Activated CD4-positive, alpha-beta T cell treated with anti-CD3 and anti-CD28 coated beads for 24 hours (primary cell): ENCODE data around the gene COL9A3.

ENCODE experiments used
- DNase-seq, 2 donors: peaks; one replicate each; pipeline ENCODE4 v3.0.0-alpha.2; 2020; ENCODE audit warnings: low read depth in 2 of 2

Gene COL9A3

GRCh38 chr20:62816884-62817873, at the start of gene COL9A3:
COL9A3 (plus strand) TSS chr20:62817050; CDS start chr20:62817065, 15 bp downstream.
- no peak for DNase-seq

DNA sequence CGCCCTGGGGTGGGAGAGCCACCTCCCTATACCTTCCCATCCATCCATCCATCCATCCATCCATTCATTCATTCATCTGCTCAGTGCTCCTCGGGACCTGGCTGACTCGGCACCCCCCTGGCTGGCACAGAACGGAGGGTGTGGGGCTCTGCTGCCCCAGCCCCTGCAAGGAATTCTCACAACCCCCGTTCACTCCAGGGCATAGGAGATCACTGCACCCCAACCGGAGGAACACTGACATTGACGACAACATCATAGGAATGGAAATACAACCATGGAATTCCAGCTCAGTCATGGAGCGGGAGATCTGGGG, 48.7 kb upstream of the COL9A3 start:
- DNase-seq = no peak

- DNase-seq = no peak
Observed at GRCh38 chr20:62768551-62769287, 48.1 kb upstream of the COL9A3 start.

GRCh38 chr20:62769346-62770071, 47.3 kb upstream of the COL9A3 start:
- no peak for DNase-seq

GRCh38 chr20:62770111-62770910, 46.5 kb upstream of the COL9A3 start:
- no peak for DNase-seq

GRCh38 chr20:62770916-62771315, 45.9 kb upstream of the COL9A3 start:
- no peak for DNase-seq

GRCh38 chr20:62771396-62772102, 45.3 kb upstream of the COL9A3 start:
- no peak for DNase-seq

GRCh38 chr20:62772103-62772611, 44.7 kb upstream of the COL9A3 start:
- DNase-seq = no peak

GRCh38 chr20:62772619-62772989, 44.2 kb upstream of the COL9A3 start:
- no peak for DNase-seq

DNA sequence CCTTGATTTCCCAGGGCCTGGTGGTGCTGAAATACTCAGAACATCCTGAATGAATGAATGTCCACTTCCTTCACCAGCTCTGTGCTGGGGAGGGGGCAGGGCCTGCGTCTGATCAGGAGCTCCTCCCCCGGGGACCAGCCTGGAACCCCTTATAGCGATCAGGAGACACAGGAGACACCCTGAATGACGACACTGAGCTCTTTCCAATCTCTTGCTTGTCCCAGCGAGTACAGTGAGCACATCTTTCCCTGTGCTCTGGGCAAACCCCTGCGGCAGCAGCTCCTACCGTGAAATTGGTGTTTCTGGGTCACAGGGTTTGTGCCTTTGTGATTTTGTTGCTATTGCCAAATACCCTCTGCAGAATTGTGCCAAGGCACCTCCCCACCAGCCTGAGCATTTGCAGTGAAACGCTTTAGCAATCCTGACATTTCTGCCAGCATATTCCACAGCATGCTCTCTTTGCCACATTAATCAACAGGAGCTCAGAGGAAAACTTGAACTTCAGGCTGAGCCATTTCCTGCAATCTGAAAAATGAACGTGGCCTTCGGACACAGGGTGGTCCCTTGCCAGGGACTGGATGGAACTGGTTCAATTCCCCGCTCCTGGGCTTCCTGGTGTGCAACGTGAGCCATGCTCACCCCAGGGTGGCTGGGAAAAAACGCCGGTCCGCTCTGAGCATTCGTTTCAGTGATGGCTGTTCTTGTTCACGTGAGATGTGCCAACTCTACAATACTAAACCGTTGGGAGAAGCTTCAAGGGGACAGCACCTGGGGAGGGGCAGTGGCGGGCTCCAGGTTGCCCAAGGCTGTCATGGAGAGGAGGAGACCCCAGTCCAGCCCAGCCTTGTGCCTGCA, 43.6 kb upstream of the COL9A3 start:
- no peak for DNase-seq

DNA sequence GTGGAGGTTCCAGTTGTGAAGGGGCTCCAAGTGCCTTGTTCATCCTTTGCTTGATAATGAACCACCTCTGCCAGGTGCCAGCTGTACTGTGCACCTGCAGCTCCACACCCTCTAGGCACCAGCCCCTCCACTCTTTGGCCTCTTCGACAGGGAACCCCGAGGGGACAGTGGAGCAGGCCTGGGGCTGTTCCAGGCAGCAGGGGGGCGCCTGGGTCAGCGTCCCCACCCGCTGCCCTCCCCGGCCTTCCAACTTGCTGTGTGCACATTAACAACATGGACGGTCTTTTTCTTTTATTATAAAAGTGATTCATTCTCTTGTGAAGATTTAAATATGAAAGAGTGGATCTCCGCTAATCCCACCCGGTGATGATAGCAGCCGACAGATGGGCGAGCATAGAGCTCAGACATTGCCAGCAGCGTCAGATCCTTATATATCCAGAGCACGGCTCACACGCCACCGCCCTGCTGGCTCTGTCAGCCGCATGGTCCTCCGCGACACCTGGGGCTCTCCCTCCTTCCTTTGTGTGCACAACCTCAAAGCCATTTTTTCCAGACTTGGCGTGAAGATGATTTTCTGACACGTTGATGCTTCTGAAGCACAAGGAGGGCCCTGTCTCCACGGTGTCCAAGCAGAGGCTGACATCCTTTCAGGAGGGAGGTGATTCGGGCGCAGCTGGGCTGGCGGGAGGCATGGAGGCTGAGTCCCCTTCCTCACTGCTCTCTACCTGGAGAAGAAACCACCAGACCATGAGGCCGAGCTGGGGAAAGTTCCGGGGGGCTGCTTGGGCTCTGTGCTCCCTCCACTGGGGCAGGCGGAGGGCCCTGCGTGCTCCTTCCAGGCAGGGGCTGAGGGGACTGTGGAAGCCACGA, 42.8 kb upstream of the COL9A3 start:
- DNase-seq = no peak

GRCh38 chr20:62774762-62775161, 42.1 kb upstream of the COL9A3 start:
- DNase-seq = no peak

- no peak for DNase-seq
Observed at GRCh38 chr20:62775206-62775605, 41.6 kb upstream of the COL9A3 start.

DNA sequence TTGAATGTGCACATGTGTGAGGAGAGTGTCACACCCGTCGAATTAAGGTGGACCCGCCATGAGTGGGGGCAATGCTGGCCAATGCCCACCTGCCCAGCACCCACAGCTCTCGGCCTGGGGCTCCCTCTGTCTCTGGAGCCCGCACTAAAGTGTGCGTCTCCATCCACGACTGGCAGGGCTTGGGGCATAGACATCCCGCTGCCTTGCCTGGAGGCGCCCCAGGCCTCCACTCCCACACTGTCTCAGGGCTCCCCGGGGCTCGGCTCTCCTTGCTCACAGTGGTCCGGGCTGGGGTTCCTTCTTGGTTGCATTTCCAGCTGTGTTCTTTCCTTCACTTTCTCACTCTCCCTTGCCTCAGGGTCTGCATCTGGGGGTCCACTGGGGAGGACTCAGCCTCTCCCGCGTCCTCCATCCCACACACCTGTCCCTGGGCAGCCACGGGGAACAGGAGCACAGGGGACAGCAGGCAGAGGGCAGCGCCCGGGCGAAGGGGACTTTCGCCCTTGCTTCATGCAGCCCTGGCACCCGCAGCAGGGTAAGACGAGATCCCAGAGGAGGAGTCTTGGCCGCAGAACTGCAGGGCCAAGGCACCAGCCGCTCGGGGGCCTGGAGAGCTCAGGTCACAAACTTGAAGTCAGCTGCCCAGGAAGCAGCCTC, 40.7 kb upstream of the COL9A3 start:
- no peak for DNase-seq

DNA sequence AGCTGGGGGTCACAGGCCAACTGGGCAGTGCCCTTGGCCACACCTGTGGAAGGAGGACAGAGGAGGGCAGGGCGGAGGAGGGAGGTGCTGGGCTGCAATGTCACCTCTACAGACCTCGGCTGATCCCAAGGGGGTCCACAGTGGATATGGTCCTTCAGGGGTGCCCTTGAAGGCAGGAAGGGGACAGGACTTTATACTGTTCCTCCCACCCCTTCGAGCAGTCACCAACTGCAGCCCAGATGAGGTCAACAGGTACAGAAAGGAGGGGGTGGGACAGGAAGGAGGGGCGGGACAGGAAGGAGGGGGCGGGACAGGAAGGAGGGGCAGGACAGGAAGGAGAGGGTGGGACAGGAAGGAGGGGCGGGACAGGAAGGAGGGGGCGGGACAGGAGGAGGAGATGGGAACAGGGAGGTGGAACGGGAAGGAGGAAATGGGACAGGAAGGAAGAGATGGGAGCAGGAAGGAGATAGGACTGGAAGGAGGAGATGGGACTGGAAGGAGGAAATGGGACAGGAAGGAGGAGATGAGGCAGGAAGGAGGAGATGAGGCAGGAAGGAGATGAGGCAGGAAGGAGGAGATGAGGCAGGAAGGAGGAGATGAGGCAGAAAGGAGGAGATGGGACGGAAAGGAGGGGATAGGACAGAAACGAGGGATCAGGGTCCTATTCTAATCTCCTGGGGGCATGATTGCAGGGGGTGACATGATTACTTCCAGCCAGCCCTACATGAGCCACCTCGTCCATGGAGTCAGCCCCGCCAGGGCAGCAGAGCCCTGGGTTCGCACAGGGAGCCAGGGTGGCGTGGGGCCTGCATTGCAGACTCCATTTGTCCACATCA, 39.9 kb upstream of the COL9A3 start:
- peak; percentile 41 to 45 for DNase-seq

DNA sequence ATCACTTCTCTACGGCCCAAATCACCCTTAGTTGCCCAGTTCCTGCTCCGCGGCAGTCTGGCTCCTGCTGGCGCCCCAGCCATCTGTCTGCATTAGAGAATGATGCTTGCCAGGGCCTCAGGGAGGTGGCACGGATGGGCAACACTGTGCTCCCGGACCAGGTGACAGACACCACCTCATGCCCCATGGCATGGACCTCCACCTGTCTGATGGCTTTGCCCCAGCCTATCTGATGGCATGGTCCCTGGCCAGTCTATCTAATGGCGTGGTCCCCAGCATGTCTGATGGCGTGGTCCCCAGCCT, 39.4 kb upstream of the COL9A3 start:
- DNase-seq = no peak

DNA sequence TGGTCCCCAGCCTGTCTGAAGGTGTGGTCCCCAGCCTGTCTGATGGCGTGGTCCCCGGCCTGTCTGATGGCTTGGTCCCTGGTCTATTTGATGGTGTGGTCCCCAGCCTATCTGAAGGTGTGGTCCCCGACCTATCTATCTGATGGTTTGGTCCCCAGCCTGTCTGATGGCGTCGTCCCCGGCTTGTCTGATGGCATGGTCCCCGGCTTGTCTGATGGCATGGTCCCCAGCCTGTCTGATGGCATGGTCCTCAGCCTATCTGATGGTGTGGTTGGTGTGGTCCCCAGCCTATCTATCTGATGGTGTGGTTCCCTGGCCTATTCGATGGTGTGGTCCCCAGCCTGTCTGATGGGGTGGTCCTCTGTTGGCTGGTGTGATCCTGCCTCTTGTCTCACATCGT, 38.8 kb upstream of the COL9A3 start:
- no peak for DNase-seq
